Stimulated activated CD4-positive, alpha-beta T cell treated with anti-CD3 and anti-CD28 coated beads, Interleukin-2, amount 100 ng/mL, for 24 hours (primary cell): ENCODE results near the gene ACTA1.
A peak's percentile ranks its signal among the peaks of the same experiment; 100 is the strongest.
"Not testable (repeated sequence)": the region's sequence is repeated elsewhere in the genome, so short reads cannot be mapped to it uniquely, and the experiment has no call there.

Experiments
- DNase-seq, 2 donors: peaks; one replicate each; pipeline ENCODE4 v3.0.0-alpha.2; 2020

Gene ACTA1

GRCh38 chr1:229438021-229438420 is 4.1 kb upstream of the ACTA1 start:
- no peak for DNase-seq

GRCh38 chr1:229437443-229437842 is 3.5 kb upstream of the ACTA1 start:
- no peak for DNase-seq

- no peak for DNase-seq
These were observed 2.3 kb upstream of the ACTA1 start for GRCh38 chr1:229436201-229436600.

GRCh38 chr1:229434641-229435051 is 752 bp upstream of the ACTA1 start:
- DNase-seq: no peak

- no peak for DNase-seq
These were observed 410 bp downstream of the ACTA1 start for GRCh38 chr1:229433364-229434004.

- DNase-seq: no peak
These were observed 989 bp downstream of the ACTA1 start for GRCh38 chr1:229432905-229433304.

GRCh38 chr1:229432116-229432461 is 1.8 kb downstream of the ACTA1 start:
- DNase-seq: no peak

- DNase-seq: no peak
These were observed 2.4 kb downstream of the ACTA1 start for GRCh38 chr1:229431284-229432115.

- DNase-seq: peak; percentile 51 to 53
These were observed 3.1 kb downstream of the ACTA1 start for GRCh38 chr1:229430761-229431283.

GRCh38 chr1:229428256-229428655 is 5.6 kb downstream of the ACTA1 start:
- no peak for DNase-seq

- no peak for DNase-seq
These were observed 6.3 kb downstream of the ACTA1 start for GRCh38 chr1:229427572-229427971.

GRCh38 chr1:229425564-229426159 is 8.2 kb downstream of the ACTA1 start:
- DNase-seq: no peak

- no peak for DNase-seq
These were observed 13.1 kb downstream of the ACTA1 start for GRCh38 chr1:229420765-229421164.

- DNase-seq: no peak
These were observed 13.7 kb downstream of the ACTA1 start for GRCh38 chr1:229420224-229420623.

- DNase-seq: not testable (repeated sequence)
These were observed 15.3 kb downstream of the ACTA1 start for GRCh38 chr1:229418586-229418985.

- not testable (repeated sequence) for DNase-seq
These were observed 21.1 kb downstream of the ACTA1 start for GRCh38 chr1:229412810-229413209.

GRCh38 chr1:229412056-229412455 is 21.8 kb downstream of the ACTA1 start:
- DNase-seq: no peak

- DNase-seq: no peak
These were observed 22.3 kb downstream of the ACTA1 start for GRCh38 chr1:229411434-229412055.

- no peak for DNase-seq
These were observed 23.0 kb downstream of the ACTA1 start for GRCh38 chr1:229410692-229411433.

- DNase-seq: no peak
These were observed 23.6 kb downstream of the ACTA1 start for GRCh38 chr1:229410370-229410691.

- no peak for DNase-seq
These were observed 24.1 kb downstream of the ACTA1 start for GRCh38 chr1:229409616-229410369.

- no peak for DNase-seq
These were observed 25.3 kb downstream of the ACTA1 start for GRCh38 chr1:229408458-229409037.
